Glutamatergic neuron (in vitro differentiated cells): ENCODE results near the gene CHAC2. TPM values are rescaled to one million over a fixed set of nuclear protein-coding genes. Genes with fewer than 3 reads are reported as not detected.

Source experiments
- DNase-seq: peaks from one replicate; pipeline ENCODE4 v3.0.0; 2022
- H3K27ac Mint-ChIP-seq: one replicate; pipeline ENCODE4 v1.8.0; 2020; ENCODE audit warnings: mild to moderate bottlenecking, mixed read lengths, inconsistent platforms; ENCODE audit not compliant: unreplicated experiment
- H3K27me3 Mint-ChIP-seq: one replicate; pipeline ENCODE4 v1.8.0; 2020; ENCODE audit warnings: mild to moderate bottlenecking, moderate library complexity, mixed read lengths, inconsistent platforms; ENCODE audit not compliant: unreplicated experiment
- H3K36me3 Mint-ChIP-seq: one replicate; pipeline ENCODE4 v1.8.0; 2020; ENCODE audit warnings: mild to moderate bottlenecking, mixed read lengths, inconsistent platforms; ENCODE audit not compliant: unreplicated experiment
- H3K4me1 Mint-ChIP-seq: one replicate; pipeline ENCODE4 v1.8.0; 2020; ENCODE audit warnings: mild to moderate bottlenecking, low read depth, mixed read lengths, inconsistent platforms; ENCODE audit not compliant: unreplicated experiment
- H3K4me3 Mint-ChIP-seq: one replicate; pipeline ENCODE4 v1.8.0; 2020; ENCODE audit warnings: mild to moderate bottlenecking, mixed read lengths, inconsistent platforms; ENCODE audit not compliant: unreplicated experiment
- H3K9me3 Mint-ChIP-seq: one replicate; pipeline ENCODE4 v1.8.0; 2020; ENCODE audit warnings: mild to moderate bottlenecking, moderate library complexity, mixed read lengths, inconsistent platforms; ENCODE audit not compliant: unreplicated experiment
- total RNA-seq: library from RNA; stranded (reverse); fragmentation: NEBNext Ultra II Directional; extraction: Animal tissue kit (Norgen Biotek cat#: 25700); gene quantifications from one replicate; pipeline ENCODE4 v1.2.1, GENCODE V29; 2021; ENCODE audit not compliant: unreplicated experiment
- TF ChIP-seq, protein P1 (sequence below): fragments of 200-600 bp; sonication (generic); IDR thresholded peaks from one replicate; pipeline ENCODE4 v1.5.0; 2021; ENCODE audit not compliant: partially characterized antibody, unreplicated experiment

CHAC2 gene
- total RNA-seq, 1 donor from 2014 or later, result 1.7 TPM

DNA sequence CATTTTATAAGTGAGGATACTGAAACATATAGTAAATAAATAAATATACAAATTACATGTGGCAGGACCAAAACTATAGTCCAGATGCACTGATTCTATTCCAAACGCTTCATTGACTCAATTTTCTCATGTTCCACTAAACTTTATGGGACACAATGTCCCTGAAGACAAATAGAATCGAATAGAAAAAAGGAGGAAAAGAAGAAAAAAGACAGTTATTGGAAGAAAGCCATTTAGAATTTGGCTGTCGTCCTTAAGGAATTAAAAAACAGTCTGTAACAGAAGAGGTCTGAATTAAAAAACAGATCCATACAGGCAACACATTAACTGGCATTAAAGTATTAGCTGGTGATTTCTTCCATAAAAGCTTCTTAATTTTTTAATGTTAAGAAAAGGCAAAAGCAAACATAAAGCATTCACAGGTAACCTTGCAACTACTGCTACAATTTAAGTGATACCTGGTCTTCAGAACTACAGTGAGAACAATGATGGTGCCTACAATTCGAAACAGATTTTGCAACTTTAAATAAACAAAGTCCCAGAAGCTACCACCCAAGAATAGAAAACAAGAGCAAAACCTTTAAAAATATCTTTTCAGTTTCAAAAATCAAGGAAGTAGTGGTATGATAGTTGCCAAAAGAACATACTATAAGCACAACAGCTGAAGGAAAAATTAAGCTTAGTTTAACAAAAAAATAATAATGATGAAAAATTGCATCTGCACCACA lies 17.4 kb upstream of the CHAC2 start:
- H3K4me3 Mint-ChIP-seq, result no peak overlapping the region
- peaks cover 9% of the 10 kb centered on the region for H3K4me1 Mint-ChIP-seq
- no peaks in the 10 kb centered on the region for H3K9me3 Mint-ChIP-seq
- TF ChIP-seq, protein P1, sequence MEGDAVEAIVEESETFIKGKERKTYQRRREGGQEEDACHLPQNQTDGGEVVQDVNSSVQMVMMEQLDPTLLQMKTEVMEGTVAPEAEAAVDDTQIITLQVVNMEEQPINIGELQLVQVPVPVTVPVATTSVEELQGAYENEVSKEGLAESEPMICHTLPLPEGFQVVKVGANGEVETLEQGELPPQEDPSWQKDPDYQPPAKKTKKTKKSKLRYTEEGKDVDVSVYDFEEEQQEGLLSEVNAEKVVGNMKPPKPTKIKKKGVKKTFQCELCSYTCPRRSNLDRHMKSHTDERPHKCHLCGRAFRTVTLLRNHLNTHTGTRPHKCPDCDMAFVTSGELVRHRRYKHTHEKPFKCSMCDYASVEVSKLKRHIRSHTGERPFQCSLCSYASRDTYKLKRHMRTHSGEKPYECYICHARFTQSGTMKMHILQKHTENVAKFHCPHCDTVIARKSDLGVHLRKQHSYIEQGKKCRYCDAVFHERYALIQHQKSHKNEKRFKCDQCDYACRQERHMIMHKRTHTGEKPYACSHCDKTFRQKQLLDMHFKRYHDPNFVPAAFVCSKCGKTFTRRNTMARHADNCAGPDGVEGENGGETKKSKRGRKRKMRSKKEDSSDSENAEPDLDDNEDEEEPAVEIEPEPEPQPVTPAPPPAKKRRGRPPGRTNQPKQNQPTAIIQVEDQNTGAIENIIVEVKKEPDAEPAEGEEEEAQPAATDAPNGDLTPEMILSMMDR, result no peak
- no peak overlapping the region for H3K27ac Mint-ChIP-seq
- H3K27me3 Mint-ChIP-seq, result no peaks in the 10 kb centered on the region
- no peaks in the 10 kb centered on the region for H3K36me3 Mint-ChIP-seq
- DNase-seq, result no peak

DNA sequence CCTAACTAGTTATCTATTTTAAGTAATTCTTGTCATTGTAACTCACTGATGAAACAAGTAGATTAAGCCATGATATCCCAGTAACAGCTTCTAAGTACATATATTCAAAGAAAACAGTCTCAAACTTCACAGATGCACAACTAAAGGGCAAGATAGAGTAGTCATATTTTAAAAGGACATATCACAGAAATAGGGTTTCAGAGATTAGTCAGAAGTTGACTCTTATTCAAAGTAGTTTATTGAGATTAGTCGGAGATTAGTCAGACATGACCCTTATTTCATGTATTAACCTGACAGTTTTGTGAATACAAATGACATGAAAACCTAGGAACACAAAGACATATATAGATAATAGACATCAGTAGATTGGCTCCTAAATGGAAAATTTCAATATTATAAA lies 15.9 kb upstream of the CHAC2 start:
- peaks cover 9% of the 10 kb centered on the region for H3K4me1 Mint-ChIP-seq
- TF ChIP-seq, protein P1, result no peak
- H3K4me3 Mint-ChIP-seq, result no peak overlapping the region
- H3K27ac Mint-ChIP-seq, result no peak overlapping the region
- DNase-seq, result no peak
- no peaks in the 10 kb centered on the region for H3K27me3 Mint-ChIP-seq
- H3K36me3 Mint-ChIP-seq, result no peaks in the 10 kb centered on the region
- no peaks in the 10 kb centered on the region for H3K9me3 Mint-ChIP-seq

DNA sequence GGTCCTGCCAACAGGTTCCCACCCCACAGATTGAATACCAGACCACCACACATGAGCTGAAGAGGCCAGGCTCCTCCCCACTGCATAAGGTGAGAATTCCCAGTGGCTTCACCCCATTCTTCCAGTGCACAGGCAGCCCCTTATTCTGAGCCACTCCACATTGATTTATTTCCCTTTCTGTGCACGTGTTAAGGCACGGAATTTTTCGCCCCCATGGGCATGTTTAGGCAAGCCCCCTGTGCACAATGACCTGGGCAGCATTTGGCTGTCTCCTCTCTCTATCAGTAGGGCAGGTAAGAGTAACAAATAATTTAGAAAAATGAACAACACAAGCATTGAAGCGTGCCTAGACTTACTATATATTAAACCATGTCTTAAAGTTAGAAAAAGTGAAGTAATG lies 15.2 kb upstream of the CHAC2 start:
- Mint-ChIP-seq H3K27ac (no peak overlapping the region), H3K36me3 (peaks cover 2% of the 10 kb centered on the region)

DNA sequence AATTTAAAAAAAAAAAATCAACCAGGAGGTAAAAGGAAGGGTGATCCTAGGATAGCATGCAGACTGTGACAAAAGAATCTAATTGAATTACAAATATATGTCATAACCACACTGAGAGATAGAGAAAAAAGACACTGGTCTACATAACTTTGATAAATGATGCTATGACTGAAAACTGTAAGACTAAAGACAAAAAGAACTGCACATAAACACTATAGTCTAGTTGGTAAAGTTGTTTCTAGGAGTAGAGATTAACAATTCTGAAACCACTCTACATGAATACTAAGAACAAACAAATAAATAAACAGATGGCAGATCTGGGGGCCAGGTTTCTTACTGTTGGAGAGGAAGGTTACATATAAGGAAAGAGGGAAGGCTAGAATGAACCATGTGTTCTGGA lies 14.6 kb upstream of the CHAC2 start:
- TF ChIP-seq, protein P1, result no peak
- Mint-ChIP-seq H3K4me1 (peaks cover 9% of the 10 kb centered on the region), H3K27me3 (no peaks in the 10 kb centered on the region), H3K36me3 (peaks cover 6% of the 10 kb centered on the region), H3K9me3 (no peaks in the 10 kb centered on the region), H3K4me3 (no peak overlapping the region), H3K27ac (no peak overlapping the region)
- DNase-seq, result no peak

More for the DNA sequence above, 15.2 kb upstream of the CHAC2 start:
- Mint-ChIP-seq H3K27me3 (no peaks in the 10 kb centered on the region), H3K4me3 (no peak overlapping the region), H3K4me1 (peaks cover 9% of the 10 kb centered on the region), H3K9me3 (no peaks in the 10 kb centered on the region)
- DNase-seq, result no peak
- TF ChIP-seq, protein P1, result no peak

DNA sequence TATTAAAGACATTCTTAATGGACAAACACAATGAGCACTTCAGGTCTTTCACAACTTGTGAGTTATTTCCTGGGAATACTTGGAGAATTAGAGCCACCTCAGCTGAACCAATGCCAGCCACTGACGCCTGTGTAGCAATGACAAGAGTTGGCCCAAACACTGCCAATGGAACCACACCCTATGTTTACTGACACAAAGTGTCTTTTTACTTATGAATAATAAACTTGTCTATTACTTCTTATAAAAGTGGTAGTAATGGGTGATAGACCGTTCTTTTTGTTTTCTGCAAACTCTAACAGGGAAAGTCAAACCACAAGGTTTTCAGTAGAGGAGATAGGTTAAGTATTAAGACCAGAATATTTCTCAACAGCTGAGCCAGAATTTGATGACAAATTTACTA lies 12.5 kb upstream of the CHAC2 start:
- no peaks in the 10 kb centered on the region for H3K9me3 Mint-ChIP-seq
- H3K27ac Mint-ChIP-seq, result no peak overlapping the region
- TF ChIP-seq, protein P1, result no peak
- no peaks in the 10 kb centered on the region for H3K27me3 Mint-ChIP-seq
- no peak overlapping the region for H3K4me3 Mint-ChIP-seq
- peaks cover 9% of the 10 kb centered on the region for H3K4me1 Mint-ChIP-seq
- peaks cover 6% of the 10 kb centered on the region for H3K36me3 Mint-ChIP-seq
- DNase-seq, result no peak
